CD4-positive, alpha-beta T cell treated with Interleukin-4 for 4 hours (primary cell): ENCODE data around the gene EGFLAM.

Experiments
- DNase-seq: peaks from one replicate; pipeline ENCODE4 v3.0.0-alpha.2; 2020

Gene EGFLAM

GRCh38 chr5:38479315-38479904 lies 221.1 kb downstream of the EGFLAM start:
- DNase-seq = no peak

DNA sequence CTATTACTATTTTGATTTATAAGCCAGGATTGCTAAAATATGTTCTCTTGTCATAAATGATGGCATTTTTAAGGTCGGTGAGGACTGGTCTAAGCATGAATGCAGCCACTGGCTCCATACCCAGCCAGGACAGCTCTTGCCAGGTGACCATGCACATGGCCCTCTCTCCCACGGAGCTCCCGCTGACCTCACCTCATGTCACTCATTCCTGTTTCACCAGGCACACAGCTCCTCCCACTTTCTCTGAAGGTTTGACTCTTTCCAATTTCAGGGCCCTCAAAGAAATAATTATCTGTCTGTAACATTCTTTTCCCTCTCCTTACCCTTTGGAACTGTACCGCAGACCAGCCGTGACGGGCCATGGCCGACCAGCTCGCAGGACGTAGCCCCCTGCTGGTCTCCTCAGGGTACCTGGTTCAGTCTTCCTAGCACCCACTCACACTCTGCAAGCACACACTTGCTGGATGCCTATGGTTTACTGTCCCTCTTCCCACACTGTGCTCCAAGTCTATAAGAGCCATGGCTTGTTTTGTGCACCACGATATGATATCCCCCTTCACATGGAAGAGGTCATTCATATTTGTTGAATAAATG lies 225.5 kb downstream of the EGFLAM start:
- DNase-seq = no peak

DNA sequence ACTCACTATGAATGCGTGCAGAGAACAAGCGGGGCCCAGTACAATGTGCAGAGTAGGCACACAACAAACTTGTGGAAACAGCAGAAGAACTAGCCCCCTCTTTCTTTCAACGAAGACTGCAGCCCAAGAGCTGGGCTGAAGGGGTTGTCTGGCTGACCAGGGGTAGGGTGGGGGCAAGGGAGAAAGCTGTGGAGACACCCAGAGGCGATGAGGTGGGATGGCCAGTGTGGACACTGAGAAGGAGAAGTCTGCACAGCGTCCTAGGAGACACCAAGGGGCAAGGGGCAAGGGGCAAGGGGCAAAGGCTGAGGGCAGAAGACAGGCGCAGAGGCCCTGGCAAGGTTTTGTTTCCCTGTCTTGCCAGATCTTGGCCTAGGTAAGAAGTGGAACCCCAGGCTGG lies 235.8 kb downstream of the EGFLAM start:
- no peak for DNase-seq

DNA sequence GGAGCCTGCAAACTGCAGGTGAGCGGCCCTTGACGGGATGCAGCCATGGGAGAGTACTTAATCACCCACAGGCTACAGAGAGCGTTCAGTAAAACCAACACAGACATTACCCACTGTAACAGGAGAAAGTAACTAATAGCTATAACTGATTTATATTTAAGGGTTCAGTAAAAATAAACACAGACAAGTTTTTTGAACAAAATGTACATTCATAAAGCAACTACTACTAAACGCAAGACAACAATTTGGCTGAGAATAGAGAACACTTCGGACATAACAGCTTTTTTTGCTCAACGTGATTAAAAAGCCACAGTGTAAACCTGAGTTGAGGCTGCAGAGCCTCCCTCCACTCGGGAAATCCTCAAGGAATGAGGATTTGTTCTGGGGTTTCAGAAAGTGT lies 236.4 kb downstream of the EGFLAM start:
- no peak for DNase-seq

DNA sequence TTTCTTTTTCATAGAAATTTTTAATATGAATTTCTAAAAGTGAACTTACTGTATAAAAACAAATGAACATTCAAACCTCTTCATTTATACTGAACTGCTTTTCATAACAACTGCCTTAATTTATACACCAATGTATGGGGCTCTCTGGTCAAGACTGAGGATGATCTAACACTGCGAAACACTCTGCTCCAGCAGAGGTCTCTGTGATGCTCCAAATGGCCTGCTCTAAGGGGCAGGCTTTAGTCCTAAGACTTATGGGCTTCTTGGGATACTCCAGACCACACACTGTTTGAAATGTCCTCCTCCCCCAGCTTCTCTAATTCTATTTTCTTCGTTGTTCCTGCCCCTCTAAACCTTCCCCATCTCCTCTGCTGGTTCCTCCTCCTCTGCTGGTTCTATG lies 239.6 kb downstream of the EGFLAM start:
- DNase-seq = no peak

GRCh38 chr5:38500573-38501260 lies 242.4 kb downstream of the EGFLAM start:
- DNase-seq = no peak

DNA sequence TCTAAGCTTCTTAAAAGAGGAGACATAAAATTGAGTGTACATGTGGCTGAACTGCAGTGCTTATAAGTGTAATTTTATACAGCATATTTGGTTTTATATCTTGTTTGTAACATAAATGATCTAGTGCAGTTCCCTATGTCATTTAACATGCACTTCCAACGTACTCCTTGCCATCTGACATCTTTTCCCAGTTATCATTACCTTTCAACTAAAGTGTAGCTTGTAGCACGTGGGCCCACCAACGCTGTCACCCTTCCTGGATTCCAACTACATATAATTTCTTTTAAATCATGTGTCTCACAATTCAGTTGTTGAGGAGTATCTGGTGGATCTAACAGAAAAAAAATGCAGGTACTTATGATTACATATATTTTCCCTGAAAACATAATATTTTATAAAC lies 247.9 kb downstream of the EGFLAM start:
- no peak for DNase-seq

- no peak for DNase-seq
These were observed 250.8 kb downstream of the EGFLAM start for GRCh38 chr5:38509185-38509584.
